BJ (cell line): ENCODE data around the gene PTPA. TPM values are rescaled to one million over a fixed set of nuclear protein-coding genes. Genes with fewer than 3 reads are reported as not detected.

ENCODE experiments used
- CTCF ChIA-PET: fragments of 350-600 bp; formaldehyde crosslinking; extraction: SDS; loops from one replicate; lab custom pipeline; 2021; ENCODE audit warnings: antibody characterized with exemption, inconsistent platforms; lab: Yijun Ruan, JAX
- POLR2A ChIA-PET: fragments of 300-600 bp; sonication (Branson Sonifier 250); formaldehyde crosslinking; extraction: SDS; loops from one replicate; lab custom pipeline; 2021; ENCODE audit warnings: antibody characterized with exemption; lab: Charles Lee
- DNase-seq: peaks from one replicate; pipeline ENCODE4 v3.0.0-alpha.2; 2011; ENCODE audit warnings: low read depth
- H3K27me3 ChIP-seq: 2 replicates; pipeline ENCODE4 v1.6.0; 2011; ENCODE audit warnings: low read length; ENCODE audit not compliant: control insufficient read depth, insufficient read depth
- H3K36me3 ChIP-seq: 2 replicates; pipeline ENCODE4 v1.5.1; 2011; ENCODE audit warnings: low read length; ENCODE audit not compliant: control insufficient read depth, insufficient read depth
- H3K4me3 ChIP-seq: 2 replicates; pipeline ENCODE4 v1.5.1; 2011; ENCODE audit warnings: low read depth, mild to moderate bottlenecking, control low read depth, low read length
- CTCF ChIP-seq: IDR thresholded peaks from 2 replicates; pipeline ENCODE4 v1.5.1; 2011; ENCODE audit warnings: low read depth, mild to moderate bottlenecking, control low read depth, inconsistent platforms, low read length, moderate library complexity; ENCODE audit not compliant: insufficient read depth
- polyA plus RNA-seq: library from polyadenylated mRNA; depleted of rRNA; stranded (reverse); fragments of >200 nt; gene quantifications from 2 replicates; pipeline ENCODE4 v1.2.3, GENCODE V29; 2011

Gene PTPA
- polyA plus RNA-seq, 1 experiment, result 251 TPM

DNA sequence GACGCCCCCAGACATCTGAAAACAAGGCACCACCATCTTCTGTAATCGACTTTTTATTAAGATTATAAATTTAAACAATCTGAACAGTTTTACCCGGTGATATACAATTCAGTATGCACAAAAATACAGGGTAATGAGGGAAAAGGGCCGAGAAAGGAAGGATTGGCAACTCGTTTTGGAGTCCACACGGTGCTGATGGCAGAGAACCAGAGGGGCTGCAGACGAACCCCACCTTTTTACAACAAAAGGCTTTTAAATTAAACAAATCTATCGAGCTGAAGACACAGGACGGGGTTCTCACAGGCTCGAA, 64.3 kb downstream of the PTPA start:
- DNase-seq, result no peak
- no peaks in the 10 kb centered on the region for H3K27me3 ChIP-seq
- H3K4me3 ChIP-seq, result peak overlapping the region; percentile 95
- TF ChIP-seq CTCF, result no peak
- ChIA-PET CTCF (interaction anchor here (1.4 to 16.1 kb wide), 7 partner anchors 8 to 436 kb away, joined by 4 to 335 read pairs (median 18); no protein-coding TSS in a partner anchor), POLR2A (interaction anchor here (0.6 to 1.4 kb wide), 4 partner anchors 29 to 285 kb away, joined by 3 to 16 read pairs (median 12); no protein-coding TSS in a partner anchor)
- peaks cover 4% of the 10 kb centered on the region; the same call in 1 of the 2 replicates for H3K36me3 ChIP-seq

GRCh38 chr9:129175825-129176633, 64.8 kb downstream of the PTPA start:
- H3K27me3 ChIP-seq, result no peaks in the 10 kb centered on the region
- peak overlapping the region; percentile 95 for H3K4me3 ChIP-seq
- ChIA-PET POLR2A (interaction anchor here (0.6 to 0.7 kb wide), 2 partner anchors 34 to 324 kb away, joined by 4 to 9 read pairs; no protein-coding TSS in a partner anchor), CTCF (interaction anchor here (1.7 to 16.1 kb wide), 4 partner anchors 37 to 435 kb away, joined by 4 to 335 read pairs (median 20); no protein-coding TSS in a partner anchor)
- H3K36me3 ChIP-seq, result peaks cover 4% of the 10 kb centered on the region; the same call in 1 of the 2 replicates
- TF ChIP-seq CTCF, result no peak
- peak; percentile 69 for DNase-seq

GRCh38 chr9:129176701-129177442, 65.7 kb downstream of the PTPA start:
- POLR2A ChIA-PET, result interaction anchor here (0.7 kb wide), 1 partner anchor 323 kb away, joined by 4 read pairs; no protein-coding TSS in a partner anchor

GRCh38 chr9:129177443-129177790, 66.2 kb downstream of the PTPA start:
- DNase-seq, result no peak

More at GRCh38 chr9:129176701-129177442, 65.7 kb downstream of the PTPA start:
- no peaks in the 10 kb centered on the region for H3K27me3 ChIP-seq
- DNase-seq, result no peak
- CTCF ChIA-PET, result interaction anchor here (0.7 to 16.1 kb wide), 7 partner anchors 10 to 434 kb away, joined by 3 to 335 read pairs (median 4); no protein-coding TSS in a partner anchor
- TF ChIP-seq CTCF, result no peak
- H3K36me3 ChIP-seq, result peaks cover 4% of the 10 kb centered on the region; the same call in 1 of the 2 replicates
- H3K4me3 ChIP-seq, result peak overlapping the region; percentile 95

More at GRCh38 chr9:129177443-129177790, 66.2 kb downstream of the PTPA start:
- Histone ChIP-seq H3K4me3 (peak overlapping the region; percentile 95), H3K27me3 (no peaks in the 10 kb centered on the region), H3K36me3 (peaks cover 4% of the 10 kb centered on the region; the same call in 1 of the 2 replicates)
- no peak for TF ChIP-seq CTCF
- POLR2A ChIA-PET, result interaction anchor here (1.3 kb wide), 1 partner anchor 158 kb away, joined by 11 read pairs; no protein-coding TSS in a partner anchor
- CTCF ChIA-PET, result interaction anchor here (0.7 to 16.1 kb wide), 6 partner anchors 10 to 434 kb away, joined by 3 to 335 read pairs (median 4); no protein-coding TSS in a partner anchor
